Retinal pigment epithelial cell (primary cell): ENCODE results near the gene KIAA0586.

Experiments used
- DNase-seq: peaks from one replicate; pipeline ENCODE4 v3.0.0-alpha.2; 2010; ENCODE audit warnings: low read depth
- H3K4me3 ChIP-seq: 2 replicates; pipeline ENCODE4 v1.5.1; 2011; ENCODE audit warnings: mild to moderate bottlenecking, low read length, control low read depth, moderate library complexity
- CTCF ChIP-seq: conservative IDR thresholded peaks from 2 replicates; pipeline ENCODE4 v1.5.1; 2011; ENCODE audit warnings: low read depth, low read length, control low read depth, inconsistent platforms

KIAA0586 gene

GRCh38 chr14:58543253-58543652 lies 115.7 kb downstream of the KIAA0586 start:
- no peak for TF ChIP-seq CTCF
- H3K4me3 ChIP-seq: no peak overlapping the region
- no peak for DNase-seq

- no peak overlapping the region for H3K4me3 ChIP-seq
- no peak for TF ChIP-seq CTCF
- DNase-seq: no peak
These were observed 120.1 kb downstream of the KIAA0586 start for GRCh38 chr14:58547649-58548048.

GRCh38 chr14:58549105-58549757 lies 121.7 kb downstream of the KIAA0586 start:
- no peak for DNase-seq
- H3K4me3 ChIP-seq: no peak overlapping the region
- TF ChIP-seq CTCF: no peak

- DNase-seq: no peak
- TF ChIP-seq CTCF: no peak
- no peak overlapping the region for H3K4me3 ChIP-seq
These were observed 126.4 kb downstream of the KIAA0586 start for GRCh38 chr14:58553959-58554358.

GRCh38 chr14:58555647-58556046 lies 128.1 kb downstream of the KIAA0586 start:
- TF ChIP-seq CTCF: no peak
- H3K4me3 ChIP-seq: no peak overlapping the region
- no peak for DNase-seq

GRCh38 chr14:58557242-58557641 lies 129.7 kb downstream of the KIAA0586 start:
- no peak for TF ChIP-seq CTCF
- DNase-seq: no peak
- H3K4me3 ChIP-seq: no peak overlapping the region

GRCh38 chr14:58560208-58560607 lies 132.7 kb downstream of the KIAA0586 start:
- no peak overlapping the region for H3K4me3 ChIP-seq
- no peak for TF ChIP-seq CTCF
- DNase-seq: no peak
